K562 (cell line): ENCODE data around the gene SDHC. TPM values are rescaled to one million over a fixed set of nuclear protein-coding genes. Genes with fewer than 3 reads are reported as not detected.

ENCODE experiments used
- ATAC-seq: fragments of 200-7000 bp; cut with Tn5 transposase; 3 replicates; pipeline ENCODE4 v1.9.1; 2020; ENCODE audit warnings: moderate library complexity
- BruUV-seq: library from RNA; stranded (reverse); fragments of 400-500 nt; replicated peaks from 2 replicates; lab custom pipeline; 2021; lab: Mats Ljungman, UMichigan
- CTCF ChIA-PET: fragments of 300-600 bp; formaldehyde crosslinking; extraction: SDS; loops from one replicate; lab custom pipeline; 2021; ENCODE audit warnings: low intra/inter-chr PET ratio; lab: Yijun Ruan, JAX
- POLR2A ChIA-PET: fragments of 300-600, 350-650 bp; sonication (Branson Sonifier 250); formaldehyde crosslinking; extraction: SDS; loops from one replicate; lab custom pipeline; 2021; ENCODE audit warnings: antibody characterized with exemption, inconsistent platforms; lab: Yijun Ruan, JAX
- DNase-seq, 4 experiments: peaks; one replicate each; pipeline versions ENCODE4 v3.0.0 to v3.0.0-alpha.2; 2011 to 2018; ENCODE audit warnings: low spot score in 3 of 4, mixed read lengths in 3 of 4; ENCODE audit errors: extremely low read depth in 1 of 4
- FAIRE-seq: peaks from 2 replicates; lab custom pipeline; 2011; peaks lifted over from hg19 to GRCh38; lab: Jason Lieb, UNC
- H2AFZ ChIP-seq: 2 replicates; pipeline ENCODE4 v1.6.0; 2011; ENCODE audit warnings: low read depth, low read length, control low read depth, inconsistent platforms
- H3K27ac ChIP-seq: fragments of 200-600 bp; 3 replicates; pipeline ENCODE4 v1.8.0; 2011; ENCODE audit warnings: low read depth, mild to moderate bottlenecking, control low read depth, inconsistent platforms, low read length, moderate library complexity, mixed read lengths; ENCODE audit errors: extremely low read depth
- H3K27me3 ChIP-seq, 2 experiments: fragments of 300-600 bp in 1 of 2; 2 replicates in 1 of 2; 3 replicates in 1 of 2; pipeline versions ENCODE4 v1.6.0 to v1.8.0; 2011; ENCODE audit warnings: inconsistent platforms in 2 of 2, low read length in 2 of 2, mild to moderate bottlenecking in 1 of 2, mixed read lengths in 1 of 2, moderate library complexity in 1 of 2; ENCODE audit not compliant: control insufficient read depth in 2 of 2, insufficient read depth in 2 of 2
- H3K36me3 ChIP-seq: fragments of 300-600 bp; 3 replicates; pipeline ENCODE4 v1.8.0; 2011; ENCODE audit warnings: mild to moderate bottlenecking, low read length, inconsistent platforms; ENCODE audit not compliant: control insufficient read depth, insufficient read depth
- H3K4me1 ChIP-seq, 2 experiments: fragments of 200-600 bp in 1 of 2; replicated peaks in 1 of 2; 2 replicates in 1 of 2; 3 replicates in 1 of 2; pipeline versions ENCODE4 v1.5.1 to v1.8.0; 2011; ENCODE audit warnings: inconsistent platforms in 2 of 2, low read length in 2 of 2, mild to moderate bottlenecking in 1 of 2, mixed read lengths in 1 of 2, moderate library complexity in 1 of 2; ENCODE audit not compliant: control insufficient read depth in 2 of 2, insufficient read depth in 2 of 2
- H3K4me2 ChIP-seq: 2 replicates; pipeline ENCODE4 v1.6.1; 2011; ENCODE audit warnings: low read length, control low read depth, inconsistent platforms, mixed read lengths; ENCODE audit not compliant: insufficient read depth
- H3K4me3 ChIP-seq: fragments of 200-600 bp; sonication (generic), shearing (Covaris generic); 2 replicates; pipeline ENCODE4 v1.5.1; 2016; ENCODE audit warnings: control low read depth, inconsistent platforms
- H3K79me2 ChIP-seq: fragments of 200-600 bp; 3 replicates; pipeline ENCODE4 v1.8.0; 2011; ENCODE audit warnings: low read length, inconsistent platforms; ENCODE audit not compliant: control insufficient read depth, insufficient read depth
- H3K9ac ChIP-seq, 2 experiments: 2 replicates each; pipeline versions ENCODE4 v1.6.0 to v1.6.1; 2011; ENCODE audit warnings: low read depth in 2 of 2, low read length in 2 of 2, control low read depth in 1 of 2, inconsistent platforms in 1 of 2, mild to moderate bottlenecking in 1 of 2, mixed read lengths in 1 of 2; ENCODE audit not compliant: insufficient read depth in 1 of 2
- H3K9me1 ChIP-seq: one replicate; pipeline ENCODE4 v1.6.0; 2011; ENCODE audit warnings: inconsistent platforms, mild to moderate bottlenecking, low read length, moderate library complexity; ENCODE audit not compliant: control insufficient read depth, insufficient read depth
- H3K9me3 ChIP-seq: replicated peaks from 2 replicates; pipeline ENCODE4 v1.5.1; 2011; ENCODE audit warnings: low read depth, low read length, inconsistent platforms; ENCODE audit not compliant: control insufficient read depth, insufficient read depth
- H4K20me1 ChIP-seq: replicated peaks from 2 replicates; pipeline ENCODE4 v1.6.1; 2011; ENCODE audit warnings: low read length, inconsistent platforms, mixed read lengths; ENCODE audit not compliant: control insufficient read depth, insufficient read depth
- MYNN ChIP-seq, 2 experiments: sonication (generic); formaldehyde crosslinking in 1 of 2; IDR thresholded peaks; 2 replicates each; pipeline versions ENCODE4 v1.5.0 to v1.6.1; 2016 to 2020; ENCODE audit warnings: antibody characterized with exemption in 1 of 2, missing genetic modification reagents in 1 of 2
- RB1 ChIP-seq: fragments of 450-650 bp; IDR thresholded peaks from 2 replicates; pipeline ENCODE4 v1.6.1; 2017; ENCODE audit warnings: low read depth, mild to moderate bottlenecking
- RBM34 ChIP-seq: fragments of 200-400 bp; formaldehyde crosslinking; IDR thresholded peaks from 2 replicates; pipeline ENCODE4 v1.6.1; 2018; ENCODE audit warnings: low read length, borderline replicate concordance; ENCODE audit not compliant: insufficient read depth
- SMAD4 ChIP-seq: fragments of 250-450 bp; sonication (Bioruptor Pico); conservative IDR thresholded peaks from 2 replicates; pipeline ENCODE4 v1.8.0; 2021; ENCODE audit warnings: inconsistent platforms, mild to moderate bottlenecking, moderate library complexity
- TBL1XR1 ChIP-seq, 2 experiments: IDR thresholded peaks; 2 replicates each; pipeline ENCODE4 v1.6.1; 2012; ENCODE audit warnings: improper control_type of control experiment in 2 of 2, low read length in 2 of 2, mild to moderate bottlenecking in 1 of 2
- YBX1 ChIP-seq: fragments of 450-650 bp; IDR thresholded peaks from 2 replicates; pipeline ENCODE4 v1.7.1; 2016; ENCODE audit warnings: mild to moderate bottlenecking
- ZNF175 ChIP-seq: fragments of 200-800 bp; sonication (Bioruptor generic); IDR thresholded peaks from 2 replicates; pipeline ENCODE4 v1.6.1; 2016; ENCODE audit warnings: low read depth, mild to moderate bottlenecking, missing genetic modification characterization, missing compliant biosample characterization
- ZNF253 ChIP-seq: fragments of 250-450 bp; sonication (Bioruptor Pico); conservative IDR thresholded peaks from 2 replicates; pipeline ENCODE4 v1.6.1; 2021; ENCODE audit warnings: mild to moderate bottlenecking
- WGBS: fragments of 100-300 bp; shearing (Covaris generic); methylation state at CpG from one replicate; pipeline ENCODE4 v1.1.6; 2016; ENCODE audit warnings: low coverage, mixed read lengths; ENCODE audit not compliant: insufficient coverage; ENCODE audit errors: missing lambda C conversion rate; 5-methylcytosine and 5-hydroxymethylcytosine counted together
- in situ Hi-C: fragments of 300-500 bp; cut with MboI; formaldehyde crosslinking; loops from 4 replicates; pipeline ENCODE4 v1.15.0; 2018; ENCODE audit warnings: inconsistent platforms, mixed read lengths
- intact Hi-C: fragments of 100-400 bp; cut with micrococcal nuclease; formaldehyde crosslinking; loops from 2 replicates; pipeline ENCODE4 v1.14.2; 2022
- polyA plus RNA-seq, 8 experiments: library from polyadenylated mRNA; depleted of rRNA in 4 of 8; stranded (reverse) in 5 of 8; unstranded in 3 of 8; fragments of >200 nt; fragmentation: Nextera tagmentation in 2 of 8; fragmentation: Illumina TruSeq in 1 of 8; extraction: Ambion mirVana in 2 of 8; extraction: Trizol in 1 of 8; gene quantifications; 2 replicates each; pipeline versions ENCODE4 v1.2.1 to v1.2.3, GENCODE V29; 2011 to 2014; ENCODE audit warnings: inconsistent platforms in 1 of 8, missing spikeins in 1 of 8
- total RNA-seq, 7 experiments: library from RNA; depleted of rRNA in 6 of 7; stranded (reverse); fragments of >200 nt in 6 of 7; fragmentation: Illumina TruSeq in 2 of 7; extraction: Trizol in 2 of 7; gene quantifications; 2 replicates each; pipeline versions ENCODE4 v1.2.1 to v1.2.3, GENCODE V29; 2011 to 2021; ENCODE audit warnings: low replicate concordance in 1 of 7
- TF ChIP-seq, protein P1 (sequence below), 2 experiments: fragments of 450-650 bp in 1 of 2; sonication (generic) in 1 of 2; formaldehyde crosslinking in 1 of 2; IDR thresholded peaks; 2 replicates each; pipeline versions ENCODE4 v1.7.1 to v1.9.0; 2016 to 2022; ENCODE audit warnings: inconsistent platforms in 1 of 2, mild to moderate bottlenecking in 1 of 2, missing genetic modification reagents in 1 of 2

Gene SDHC
- total and polyA plus RNA-seq, 9 of the 15 experiments (the other 6 are each of a cell fraction or from before 2014, with no cell fraction given), result 7.7 to 309 (median 174) TPM

DNA sequence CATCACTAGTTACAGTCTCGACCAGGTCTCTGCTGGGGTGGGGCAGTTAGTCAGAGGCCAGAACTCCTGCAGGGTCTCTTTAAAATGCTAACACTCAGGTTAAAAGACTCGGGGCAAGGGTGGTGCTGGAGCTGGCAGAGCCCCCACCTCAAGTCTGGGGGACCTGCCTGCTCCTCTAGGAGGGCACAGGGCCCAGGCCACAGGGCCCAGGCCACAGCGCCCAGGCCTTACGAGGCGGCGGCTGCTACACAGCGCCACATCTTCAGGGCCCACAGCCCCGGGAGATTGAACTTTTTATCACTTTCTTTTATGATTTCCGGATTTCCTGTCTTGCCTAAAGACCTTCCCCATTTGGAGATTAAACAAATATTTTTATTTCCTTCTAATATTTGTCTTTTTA is 14.8 kb upstream of the SDHC start:
- intact Hi-C loops (no loop called here), in situ Hi-C loops (no loop called here)
- Histone ChIP-seq H4K20me1 (no peaks in the 10 kb centered on the region), H3K27me3 (no peaks in the 10 kb centered on the region), H3K9ac (no peak overlapping the region), H3K4me1 (peaks cover 2 to 3% of the 10 kb centered on the region in 2 experiments; a peak in 4 of 5 replicates), H3K4me2 (no peak overlapping the region), H3K9me1 (no peaks in the 10 kb centered on the region), H3K27ac (no peak overlapping the region), H3K4me3 (no peak overlapping the region), H3K36me3 (peaks cover 15% of the 10 kb centered on the region), H3K79me2 (peaks cover 7% of the 10 kb centered on the region), H3K9me3 (no peaks in the 10 kb centered on the region), H2AFZ (no peak overlapping the region)
- no peak for ATAC-seq
- FAIRE-seq, result no peak
- POLR2A ChIA-PET, result interaction anchor here (1.2 kb wide), 1 partner anchor 15 kb away, joined by 3 read pairs; the partner anchor contains the start of gene SDHC
- no TSS peak for BruUV-seq
- 66% methylated on average over 9 of the region's 9 CpGs for WGBS
- DNase-seq, result no peak
- CTCF ChIA-PET, result no interaction called here
- no peak for TF ChIP-seq MYNN (IDR thresholded peaks at IDR 0.05)
- TF ChIP-seq MYNN (CRISPR knock-in tag; IDR thresholded peaks at IDR 0.05), result no peak
- TF ChIP-seq ZNF175 (CRISPR knock-in tag), result no peak
- TF ChIP-seq ZNF253 (CRISPR knock-in tag), result no peak
- no peak for TF ChIP-seq RB1
- no peak for TF ChIP-seq TBL1XR1 (IDR thresholded peaks at IDR 0.05; ENCODE audit: low read length in 2 of 2)
- no peak for TF ChIP-seq SMAD4 (CRISPR knock-in tag)
- no peak for TF ChIP-seq RBM34
- no peak for TF ChIP-seq YBX1
- TF ChIP-seq, protein P1, sequence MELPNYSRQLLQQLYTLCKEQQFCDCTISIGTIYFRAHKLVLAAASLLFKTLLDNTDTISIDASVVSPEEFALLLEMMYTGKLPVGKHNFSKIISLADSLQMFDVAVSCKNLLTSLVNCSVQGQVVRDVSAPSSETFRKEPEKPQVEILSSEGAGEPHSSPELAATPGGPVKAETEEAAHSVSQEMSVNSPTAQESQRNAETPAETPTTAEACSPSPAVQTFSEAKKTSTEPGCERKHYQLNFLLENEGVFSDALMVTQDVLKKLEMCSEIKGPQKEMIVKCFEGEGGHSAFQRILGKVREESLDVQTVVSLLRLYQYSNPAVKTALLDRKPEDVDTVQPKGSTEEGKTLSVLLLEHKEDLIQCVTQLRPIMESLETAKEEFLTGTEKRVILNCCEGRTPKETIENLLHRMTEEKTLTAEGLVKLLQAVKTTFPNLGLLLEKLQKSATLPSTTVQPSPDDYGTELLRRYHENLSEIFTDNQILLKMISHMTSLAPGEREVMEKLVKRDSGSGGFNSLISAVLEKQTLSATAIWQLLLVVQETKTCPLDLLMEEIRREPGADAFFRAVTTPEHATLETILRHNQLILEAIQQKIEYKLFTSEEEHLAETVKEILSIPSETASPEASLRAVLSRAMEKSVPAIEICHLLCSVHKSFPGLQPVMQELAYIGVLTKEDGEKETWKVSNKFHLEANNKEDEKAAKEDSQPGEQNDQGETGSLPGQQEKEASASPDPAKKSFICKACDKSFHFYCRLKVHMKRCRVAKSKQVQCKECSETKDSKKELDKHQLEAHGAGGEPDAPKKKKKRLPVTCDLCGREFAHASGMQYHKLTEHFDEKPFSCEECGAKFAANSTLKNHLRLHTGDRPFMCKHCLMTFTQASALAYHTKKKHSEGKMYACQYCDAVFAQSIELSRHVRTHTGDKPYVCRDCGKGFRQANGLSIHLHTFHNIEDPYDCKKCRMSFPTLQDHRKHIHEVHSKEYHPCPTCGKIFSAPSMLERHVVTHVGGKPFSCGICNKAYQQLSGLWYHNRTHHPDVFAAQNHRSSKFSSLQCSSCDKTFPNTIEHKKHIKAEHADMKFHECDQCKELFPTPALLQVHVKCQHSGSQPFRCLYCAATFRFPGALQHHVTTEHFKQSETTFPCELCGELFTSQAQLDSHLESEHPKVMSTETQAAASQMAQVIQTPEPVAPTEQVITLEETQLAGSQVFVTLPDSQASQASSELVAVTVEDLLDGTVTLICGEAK (IDR thresholded peaks at IDR 0.05), result no peak
- TF ChIP-seq, protein P1 (CRISPR knock-in tag; IDR thresholded peaks at IDR 0.05), result no peak
